ENCODE results near the gene CADPS2. TPM values are rescaled to one million over a fixed set of nuclear protein-coding genes. Genes with fewer than 3 reads are reported as not detected.

The CADPS2 gene
- total RNA-seq, 1 donor from 2014 or later: 27.8 TPM

DNA sequence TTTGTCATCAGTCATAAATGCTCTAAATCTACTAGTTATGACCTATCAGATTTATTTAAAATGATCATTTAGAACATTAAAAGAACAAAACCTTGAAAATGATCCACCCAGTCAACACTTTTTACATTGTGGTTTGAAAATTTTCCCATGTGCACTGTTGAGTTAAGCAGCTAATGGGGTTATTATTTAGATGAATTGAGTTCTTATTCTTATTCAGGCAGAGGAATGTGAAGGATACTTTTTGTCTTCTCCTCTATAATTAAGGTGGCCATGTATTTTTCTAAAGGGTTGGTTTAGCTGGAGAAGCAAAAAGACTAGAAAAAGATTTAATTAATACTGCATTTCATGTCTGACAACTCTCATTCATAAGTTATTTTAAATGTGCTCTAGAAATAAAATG, 506.8 kb downstream of the CADPS2 start:
- Mint-ChIP-seq H3K27ac (ENCODE audit: unreplicated experiment) (no peak overlapping the region), H3K9me3 (ENCODE audit: unreplicated experiment) (no peaks in the 10 kb centered on the region)

DNA sequence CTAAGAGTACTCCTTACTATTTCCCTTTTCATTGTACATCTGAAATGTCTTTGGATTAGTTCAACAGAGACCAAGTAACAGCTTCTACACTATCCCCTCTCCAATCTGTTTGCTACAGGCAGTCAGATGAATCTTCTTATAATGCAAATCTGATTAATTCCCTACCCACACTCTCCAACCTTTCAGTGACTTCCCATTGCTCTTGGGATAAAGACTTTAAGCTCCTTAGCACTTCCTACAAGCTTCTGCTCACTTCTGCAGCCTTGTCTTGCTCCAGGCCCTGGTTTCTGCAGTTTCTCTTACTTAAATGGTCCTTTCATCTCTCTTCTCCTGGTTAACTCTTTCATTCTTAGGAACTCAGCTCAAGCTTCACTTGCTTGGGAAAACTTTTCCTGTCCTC, 516.5 kb downstream of the CADPS2 start:
- Mint-ChIP-seq H3K4me1 (ENCODE audit: unreplicated experiment) (peaks cover 3% of the 10 kb centered on the region), H3K36me3 (ENCODE audit: low read depth, unreplicated experiment) (peaks cover 3% of the 10 kb centered on the region), H3K9me3 (ENCODE audit: unreplicated experiment) (no peaks in the 10 kb centered on the region), H3K27ac (ENCODE audit: unreplicated experiment) (no peak overlapping the region), H3K27me3 (ENCODE audit: unreplicated experiment) (no peaks in the 10 kb centered on the region), H3K4me3 (ENCODE audit: unreplicated experiment) (no peak overlapping the region)
- no peak for DNase-seq (ENCODE audit: low spot score)
- TF ChIP-seq, protein P1, sequence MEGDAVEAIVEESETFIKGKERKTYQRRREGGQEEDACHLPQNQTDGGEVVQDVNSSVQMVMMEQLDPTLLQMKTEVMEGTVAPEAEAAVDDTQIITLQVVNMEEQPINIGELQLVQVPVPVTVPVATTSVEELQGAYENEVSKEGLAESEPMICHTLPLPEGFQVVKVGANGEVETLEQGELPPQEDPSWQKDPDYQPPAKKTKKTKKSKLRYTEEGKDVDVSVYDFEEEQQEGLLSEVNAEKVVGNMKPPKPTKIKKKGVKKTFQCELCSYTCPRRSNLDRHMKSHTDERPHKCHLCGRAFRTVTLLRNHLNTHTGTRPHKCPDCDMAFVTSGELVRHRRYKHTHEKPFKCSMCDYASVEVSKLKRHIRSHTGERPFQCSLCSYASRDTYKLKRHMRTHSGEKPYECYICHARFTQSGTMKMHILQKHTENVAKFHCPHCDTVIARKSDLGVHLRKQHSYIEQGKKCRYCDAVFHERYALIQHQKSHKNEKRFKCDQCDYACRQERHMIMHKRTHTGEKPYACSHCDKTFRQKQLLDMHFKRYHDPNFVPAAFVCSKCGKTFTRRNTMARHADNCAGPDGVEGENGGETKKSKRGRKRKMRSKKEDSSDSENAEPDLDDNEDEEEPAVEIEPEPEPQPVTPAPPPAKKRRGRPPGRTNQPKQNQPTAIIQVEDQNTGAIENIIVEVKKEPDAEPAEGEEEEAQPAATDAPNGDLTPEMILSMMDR (IDR thresholded peaks at IDR 0.05; ENCODE audit: unreplicated experiment): no peak

More for the DNA sequence above, 506.8 kb downstream of the CADPS2 start:
- no peak for DNase-seq (ENCODE audit: low spot score)
- Mint-ChIP-seq H3K36me3 (ENCODE audit: low read depth, unreplicated experiment) (no peaks in the 10 kb centered on the region), H3K27me3 (ENCODE audit: unreplicated experiment) (no peaks in the 10 kb centered on the region), H3K4me1 (ENCODE audit: unreplicated experiment) (no peaks in the 10 kb centered on the region), H3K4me3 (ENCODE audit: unreplicated experiment) (no peak overlapping the region)
- TF ChIP-seq, protein P1 (IDR thresholded peaks at IDR 0.05; ENCODE audit: unreplicated experiment): no peak

DNA sequence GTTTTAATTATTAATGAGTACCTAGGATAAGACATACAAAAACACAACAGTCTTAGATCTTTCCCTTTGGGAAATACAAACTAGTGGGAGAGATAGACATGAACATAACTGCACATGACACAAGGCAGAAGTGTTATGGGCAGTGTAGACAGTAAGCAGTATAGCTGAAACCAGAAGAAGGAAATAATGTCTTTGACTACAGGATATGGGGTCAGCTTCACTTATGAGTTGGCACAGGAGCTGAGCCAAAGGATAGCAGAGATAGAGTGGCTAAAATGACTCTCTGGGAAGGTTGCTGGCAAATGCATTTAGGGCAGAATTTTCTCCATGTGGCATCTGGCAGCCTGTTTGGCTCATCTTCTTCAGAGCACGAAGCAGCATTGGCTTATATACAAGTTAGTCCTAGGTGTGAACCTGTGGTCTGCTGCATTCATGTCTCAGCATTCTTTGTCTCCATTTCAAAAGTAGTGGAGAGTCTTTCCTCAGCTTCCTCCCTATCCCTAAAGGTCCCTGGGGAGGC, 521.4 kb downstream of the CADPS2 start:
- H3K36me3 Mint-ChIP-seq (ENCODE audit: low read depth, unreplicated experiment): no peaks in the 10 kb centered on the region
- DNase-seq (ENCODE audit: low spot score): no peak
- no peak overlapping the region for H3K4me3 Mint-ChIP-seq (ENCODE audit: unreplicated experiment)
- no peaks in the 10 kb centered on the region for H3K9me3 Mint-ChIP-seq (ENCODE audit: unreplicated experiment)
- no peaks in the 10 kb centered on the region for H3K27me3 Mint-ChIP-seq (ENCODE audit: unreplicated experiment)
- peaks cover 3% of the 10 kb centered on the region for H3K4me1 Mint-ChIP-seq (ENCODE audit: unreplicated experiment)
- TF ChIP-seq, protein P1 (IDR thresholded peaks at IDR 0.05; ENCODE audit: unreplicated experiment): no peak
- H3K27ac Mint-ChIP-seq (ENCODE audit: unreplicated experiment): no peak overlapping the region

DNA sequence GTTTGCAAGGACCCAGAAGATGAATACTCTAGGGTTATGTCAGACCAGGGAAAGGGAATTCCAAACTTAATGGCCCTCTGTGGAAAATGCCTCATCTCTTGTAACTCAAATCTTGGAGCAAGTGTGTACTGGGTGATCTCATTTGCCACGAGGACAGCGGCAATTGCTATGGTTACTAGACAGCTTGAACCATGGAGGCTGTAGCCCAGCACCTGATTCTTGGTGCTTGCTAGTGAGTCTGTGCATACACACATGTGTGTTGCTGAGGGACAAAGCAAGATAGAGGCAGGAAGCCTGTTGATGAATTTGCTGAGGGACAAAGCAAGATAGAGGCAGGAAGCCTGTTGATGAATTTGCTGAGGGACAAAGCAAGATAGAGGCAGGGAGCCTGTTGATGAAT, 523.1 kb downstream of the CADPS2 start:
- no peak for DNase-seq (ENCODE audit: low spot score)
- Mint-ChIP-seq H3K9me3 (ENCODE audit: unreplicated experiment) (no peaks in the 10 kb centered on the region), H3K4me1 (ENCODE audit: unreplicated experiment) (peaks cover 3% of the 10 kb centered on the region), H3K36me3 (ENCODE audit: low read depth, unreplicated experiment) (no peaks in the 10 kb centered on the region), H3K27me3 (ENCODE audit: unreplicated experiment) (no peaks in the 10 kb centered on the region), H3K4me3 (ENCODE audit: unreplicated experiment) (no peak overlapping the region), H3K27ac (ENCODE audit: unreplicated experiment) (no peak overlapping the region)
- TF ChIP-seq, protein P1 (IDR thresholded peaks at IDR 0.05; ENCODE audit: unreplicated experiment): no peak

DNA sequence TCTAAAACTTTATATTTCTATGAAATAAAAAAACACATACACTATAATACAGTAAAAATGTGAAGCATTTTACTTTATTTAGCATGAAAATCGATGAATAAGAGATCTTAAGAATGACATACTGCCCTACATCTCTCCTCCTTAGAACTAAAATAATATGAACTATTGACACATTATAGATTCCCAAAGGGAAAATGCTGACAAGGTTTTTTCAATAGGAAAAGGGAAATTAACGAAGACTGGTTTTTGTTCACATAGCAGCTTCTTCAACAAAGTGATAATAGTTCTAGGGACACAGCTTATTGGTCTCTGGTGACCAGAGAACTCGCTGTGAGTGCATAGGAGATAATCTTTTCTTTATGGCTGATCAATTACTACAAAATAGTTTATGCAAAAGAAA, 523.8 kb downstream of the CADPS2 start:
- no peaks in the 10 kb centered on the region for H3K36me3 Mint-ChIP-seq (ENCODE audit: low read depth, unreplicated experiment)
- H3K27me3 Mint-ChIP-seq (ENCODE audit: unreplicated experiment): no peaks in the 10 kb centered on the region
- H3K4me1 Mint-ChIP-seq (ENCODE audit: unreplicated experiment): peaks cover 3% of the 10 kb centered on the region
- DNase-seq (ENCODE audit: low spot score): no peak
- H3K4me3 Mint-ChIP-seq (ENCODE audit: unreplicated experiment): no peak overlapping the region
- H3K9me3 Mint-ChIP-seq (ENCODE audit: unreplicated experiment): no peaks in the 10 kb centered on the region
- TF ChIP-seq, protein P1 (IDR thresholded peaks at IDR 0.05; ENCODE audit: unreplicated experiment): no peak
- H3K27ac Mint-ChIP-seq (ENCODE audit: unreplicated experiment): no peak overlapping the region
